GM19043 (cell line): ENCODE measurements around the gene TRPM5.

Experiments
- ATAC-seq: cut with Tn5 transposase; IDR thresholded peaks from one replicate; pipeline ENCODE4 v1.9.1; 2021; ENCODE audit warnings: low read depth; ENCODE audit not compliant: unreplicated experiment

Gene TRPM5

DNA sequence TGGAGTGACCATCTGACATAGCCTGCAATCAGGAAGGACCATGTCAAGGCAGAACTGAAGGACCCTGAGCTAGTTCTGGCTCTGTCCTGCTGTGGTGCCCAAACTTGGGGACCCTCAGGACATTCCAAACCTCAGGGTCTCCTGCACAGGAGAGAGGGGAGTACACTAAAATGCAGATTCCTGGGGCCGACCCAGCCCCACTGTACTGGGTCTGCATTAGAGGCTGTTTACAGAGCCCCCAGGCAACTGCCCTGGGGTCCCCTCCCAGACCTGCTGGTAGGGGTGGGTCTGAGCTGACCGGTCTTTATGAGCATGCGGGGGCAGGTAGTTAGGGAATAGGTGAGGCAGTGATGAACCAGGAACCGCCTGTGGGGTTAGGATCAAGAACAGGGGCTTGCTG, 6.8 kb downstream of the TRPM5 start:
- no peak for ATAC-seq

DNA sequence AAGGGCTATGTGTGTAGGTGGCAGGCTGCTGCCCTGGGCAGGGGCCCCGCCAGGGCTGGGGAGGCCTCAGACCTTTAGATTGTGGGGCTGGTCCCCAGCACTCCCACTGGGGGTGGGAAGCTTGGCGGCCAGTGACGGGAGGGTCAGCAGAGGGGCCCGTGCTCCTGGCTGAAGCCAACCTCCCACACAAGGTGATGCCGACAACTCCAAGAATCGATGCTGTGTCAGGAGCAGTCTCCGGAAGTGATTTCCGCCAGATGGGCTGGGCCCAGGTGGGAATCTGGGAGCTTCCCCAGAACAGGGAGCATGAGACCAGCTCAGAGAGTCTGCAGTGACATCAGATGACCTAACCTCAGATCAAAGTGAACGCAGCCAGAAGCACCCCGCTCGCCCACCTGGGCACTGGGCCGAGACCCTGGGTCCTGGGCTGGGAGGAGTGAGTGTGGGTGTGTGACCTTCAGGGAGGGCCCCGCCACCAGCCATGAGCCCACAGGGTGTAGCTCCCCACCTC, 7.7 kb downstream of the TRPM5 start:
- no peak for ATAC-seq

- ATAC-seq: no peak
Measured at GRCh38 chr11:2436013-2436520, 8.2 kb downstream of the TRPM5 start.

- no peak for ATAC-seq
Measured at GRCh38 chr11:2435288-2436012, 8.9 kb downstream of the TRPM5 start.

GRCh38 chr11:2434506-2435255, 9.6 kb downstream of the TRPM5 start:
- no peak for ATAC-seq

DNA sequence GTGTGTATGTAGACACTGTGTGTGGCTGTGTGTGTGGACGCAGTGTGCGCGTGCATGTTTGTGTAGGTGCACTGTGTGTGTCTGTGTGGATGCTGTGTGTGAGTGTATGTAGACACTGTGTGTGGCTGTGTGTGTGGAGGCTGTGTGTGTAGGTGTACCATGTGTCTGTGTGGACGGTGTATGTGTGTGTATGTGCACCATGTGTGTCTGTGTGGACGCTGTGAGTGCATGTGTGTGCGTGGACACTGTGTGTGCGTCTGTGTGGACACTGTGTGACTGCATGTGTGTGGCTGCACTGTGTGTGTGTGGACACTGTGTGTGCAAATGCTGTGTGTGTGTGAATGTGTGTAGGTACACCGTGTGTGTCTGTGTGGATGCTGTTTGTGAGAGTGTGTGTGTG, 10.3 kb downstream of the TRPM5 start:
- ATAC-seq: no peak

- ATAC-seq: no peak
Measured at GRCh38 chr11:2433106-2433925, 11.0 kb downstream of the TRPM5 start.

GRCh38 chr11:2432628-2433071, 11.7 kb downstream of the TRPM5 start:
- no peak for ATAC-seq

GRCh38 chr11:2432171-2432621, 12.1 kb downstream of the TRPM5 start:
- ATAC-seq: no peak

DNA sequence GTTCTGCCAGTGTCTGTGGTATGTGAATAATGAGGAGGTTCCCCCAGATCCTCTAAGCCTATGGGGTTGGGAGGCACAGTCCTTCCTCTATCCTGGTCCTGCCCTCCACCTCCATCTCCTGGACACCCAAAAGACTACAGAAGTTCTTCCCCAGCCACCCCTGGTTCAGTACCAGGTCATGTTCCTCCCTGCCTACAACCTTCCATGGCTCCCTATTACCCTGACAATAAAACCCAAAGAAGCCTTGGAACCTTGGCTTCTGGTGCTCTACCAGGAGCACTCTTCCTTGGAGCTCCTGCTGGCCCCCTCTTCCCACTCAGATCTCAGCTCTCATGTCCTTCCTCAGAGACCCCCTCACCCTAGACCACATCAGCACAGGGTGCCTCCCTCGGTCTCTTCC, 12.9 kb downstream of the TRPM5 start:
- ATAC-seq: no peak

GRCh38 chr11:2428322-2428795, 16.0 kb downstream of the TRPM5 start:
- no peak for ATAC-seq

DNA sequence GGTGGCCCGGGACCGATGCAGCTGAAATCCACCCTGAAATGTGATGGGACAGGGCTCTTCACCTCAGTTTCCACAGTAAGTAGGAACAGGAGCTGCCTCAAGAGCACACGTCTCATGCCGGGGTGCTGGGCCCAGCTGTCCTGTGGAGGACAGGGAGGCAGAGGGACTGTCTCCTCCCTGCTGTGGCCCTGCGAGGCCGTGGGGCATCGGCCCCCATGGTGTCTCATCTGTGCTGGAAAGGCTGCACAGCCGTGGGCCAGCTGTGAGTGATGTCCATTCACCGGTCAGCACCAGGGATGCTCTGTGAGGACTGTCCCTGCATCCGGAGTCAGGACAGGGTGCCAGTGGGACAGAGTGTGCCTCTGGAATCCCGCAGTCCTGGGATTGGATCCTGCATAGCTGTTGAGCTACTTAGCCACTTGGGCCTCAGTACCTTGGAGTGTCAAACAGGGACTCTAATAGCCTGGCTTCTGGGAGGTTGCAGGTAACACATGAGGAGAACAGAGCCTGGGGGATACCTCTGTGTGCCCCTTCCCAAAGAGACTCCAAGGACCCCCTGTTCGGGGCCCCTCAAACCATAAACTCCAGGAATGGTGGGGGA, 16.5 kb downstream of the TRPM5 start:
- ATAC-seq: no peak

DNA sequence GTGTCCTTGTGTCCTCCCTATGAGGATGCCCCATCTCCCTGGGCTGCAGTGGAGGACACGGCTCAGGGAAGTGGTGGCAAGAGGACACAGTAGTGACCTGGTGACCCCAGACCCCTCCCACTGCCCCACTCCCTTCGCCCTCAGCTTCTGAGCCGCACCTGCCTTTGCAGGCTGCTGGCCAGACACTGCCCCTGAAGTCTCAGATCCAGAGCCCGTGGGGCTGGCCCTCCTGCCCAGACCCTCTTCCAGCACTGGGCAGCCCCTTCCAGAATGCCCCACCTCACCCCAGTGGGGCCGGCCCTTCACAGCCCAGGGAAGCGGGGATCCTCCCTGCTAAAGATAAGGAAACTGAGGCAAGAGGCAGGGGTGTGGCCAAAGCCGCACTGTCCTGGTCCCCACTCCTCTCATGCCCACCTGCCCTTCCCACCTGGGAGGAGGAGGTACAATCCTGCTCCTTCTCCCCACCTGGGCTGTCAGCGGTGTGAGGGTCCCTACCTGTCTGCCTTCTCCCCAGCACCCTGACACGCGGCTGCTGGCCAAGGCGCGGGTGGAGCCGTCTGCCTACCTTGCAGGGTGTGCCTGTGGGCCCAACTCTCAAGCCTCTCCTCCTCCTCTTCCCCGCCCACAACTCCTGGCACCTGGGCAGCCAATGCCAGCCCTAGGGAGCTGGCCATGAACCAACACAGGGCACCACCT, 17.3 kb downstream of the TRPM5 start:
- no peak for ATAC-seq

GRCh38 chr11:2426221-2426620, 18.1 kb downstream of the TRPM5 start:
- ATAC-seq: no peak

DNA sequence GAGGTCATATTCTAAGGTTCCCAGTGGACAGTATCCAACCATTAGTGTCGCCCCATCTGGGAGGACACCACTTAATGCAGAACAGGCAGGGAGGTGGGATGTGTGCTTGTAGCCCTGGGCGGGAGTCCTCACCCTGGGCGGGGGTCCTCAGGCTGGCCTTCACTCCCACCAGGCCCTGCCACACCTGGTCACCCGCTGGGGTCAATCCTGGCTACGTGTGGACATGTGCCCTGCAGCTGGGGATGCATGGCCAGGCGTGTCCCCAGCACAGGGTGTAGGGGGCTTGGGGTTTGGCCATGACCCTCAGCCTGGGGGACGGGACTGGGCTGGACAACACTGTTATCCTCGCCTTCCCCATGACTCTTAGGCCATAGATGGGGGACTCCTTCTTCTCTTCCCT, 18.8 kb downstream of the TRPM5 start:
- no peak for ATAC-seq

DNA sequence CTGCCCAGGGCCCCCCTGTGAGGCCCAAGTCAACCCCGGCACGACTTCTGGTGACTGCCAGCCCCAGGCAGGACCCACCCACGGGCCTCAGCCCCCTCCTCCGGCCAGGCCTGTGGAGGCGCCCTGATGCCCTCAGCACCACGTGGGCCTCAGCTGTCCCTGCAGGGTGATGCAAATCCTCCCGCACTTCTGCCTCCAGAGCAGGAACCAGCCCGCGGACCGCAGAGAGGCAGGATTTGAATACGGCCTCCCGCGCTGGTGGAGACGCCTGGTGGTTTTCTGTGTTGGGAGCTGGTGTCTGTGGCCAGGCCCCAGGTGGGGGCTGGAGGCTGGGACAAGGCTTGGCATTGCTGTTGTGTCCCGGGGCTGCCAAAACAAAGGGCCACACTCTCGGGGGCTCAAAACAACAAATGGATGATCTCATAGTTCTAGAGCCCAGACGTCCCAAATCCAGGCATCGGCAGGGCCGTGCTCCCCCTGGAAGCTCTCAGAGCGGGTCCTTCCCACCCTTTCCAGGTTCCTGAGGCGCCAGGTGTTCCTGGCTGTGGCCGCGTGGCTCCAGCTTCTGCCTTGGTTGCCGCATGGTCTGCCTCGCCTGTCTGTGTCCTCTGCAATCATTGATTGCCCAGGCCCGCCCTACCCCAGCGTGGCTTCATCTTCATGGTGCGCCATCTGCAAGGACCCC, 19.4 kb downstream of the TRPM5 start:
- no peak for ATAC-seq

GRCh38 chr11:2423157-2424025, 20.9 kb downstream of the TRPM5 start:
- ATAC-seq: no peak
